HG03103 (cell line): Measurements from ENCODE around the gene LYPD6B.

ENCODE experiments used
- ATAC-seq: cut with Tn5 transposase; IDR thresholded peaks from one replicate; pipeline ENCODE4 v1.9.1; 2021; ENCODE audit warnings: low read depth; ENCODE audit not compliant: unreplicated experiment

LYPD6B gene

DNA sequence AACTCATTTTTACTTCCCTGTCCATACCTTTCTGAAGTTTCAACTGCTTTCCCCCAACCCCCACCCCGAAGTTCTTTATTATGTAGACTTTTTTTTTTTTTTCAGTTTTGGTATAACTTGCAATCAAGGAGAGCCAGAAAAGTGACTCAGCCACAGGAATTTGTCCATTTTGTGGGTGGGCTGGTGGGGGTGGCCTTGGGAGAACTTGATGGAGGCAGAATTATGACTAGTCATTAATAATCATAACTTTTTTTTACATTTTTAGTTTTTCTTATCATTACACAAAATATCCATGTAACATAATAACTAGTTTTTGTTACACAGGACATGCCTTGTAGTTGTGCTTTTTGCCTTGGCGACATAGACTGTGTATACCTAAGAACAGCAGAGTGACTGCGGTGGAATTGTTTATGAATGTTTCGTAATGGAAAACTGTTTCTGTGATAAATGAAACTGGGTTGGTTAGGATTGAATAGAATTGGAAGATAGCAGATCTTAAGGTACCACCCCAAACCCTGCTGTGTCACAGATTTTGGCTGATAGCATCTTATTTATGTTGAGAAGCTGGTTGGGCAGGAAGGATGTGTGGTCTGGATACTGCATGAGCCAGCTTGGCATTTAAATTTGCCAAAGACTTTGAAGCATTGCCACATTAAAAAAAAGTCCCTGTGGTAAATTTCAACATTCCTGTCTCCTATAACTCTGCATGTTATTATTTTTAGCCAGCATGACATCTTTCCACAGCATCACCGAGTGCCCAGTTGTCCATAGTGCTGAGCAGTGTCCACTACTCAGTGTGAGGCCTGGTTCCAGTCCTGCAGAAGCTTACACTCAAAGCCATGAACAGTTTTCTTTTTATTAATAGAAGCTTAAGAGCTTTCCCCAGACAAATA is 30.7 kb downstream of the LYPD6B start:
- no peak for ATAC-seq

GRCh38 chr2:149070681-149071320 is 32.3 kb downstream of the LYPD6B start:
- ATAC-seq = no peak

DNA sequence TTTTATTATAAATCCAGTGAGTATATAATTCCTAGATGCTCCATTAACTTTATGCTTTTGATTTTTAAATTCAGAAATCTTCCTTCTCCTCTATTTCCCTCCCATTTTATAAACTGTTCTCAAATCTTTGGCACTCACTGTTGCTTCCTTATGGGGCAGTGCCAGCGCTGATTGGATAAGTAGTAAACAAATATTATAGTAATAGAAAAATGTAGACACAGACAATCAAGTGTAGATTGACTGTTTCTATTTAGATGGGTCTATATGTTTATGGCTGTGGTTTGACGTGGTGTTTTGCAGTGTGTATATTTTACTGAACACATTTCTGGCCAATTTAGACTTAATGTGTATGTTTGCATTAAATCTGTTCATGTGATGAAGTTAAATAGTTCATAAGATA is 36.6 kb downstream of the LYPD6B start:
- no peak for ATAC-seq

- ATAC-seq = no peak
These were observed 37.4 kb downstream of the LYPD6B start for GRCh38 chr2:149075853-149076252.

DNA sequence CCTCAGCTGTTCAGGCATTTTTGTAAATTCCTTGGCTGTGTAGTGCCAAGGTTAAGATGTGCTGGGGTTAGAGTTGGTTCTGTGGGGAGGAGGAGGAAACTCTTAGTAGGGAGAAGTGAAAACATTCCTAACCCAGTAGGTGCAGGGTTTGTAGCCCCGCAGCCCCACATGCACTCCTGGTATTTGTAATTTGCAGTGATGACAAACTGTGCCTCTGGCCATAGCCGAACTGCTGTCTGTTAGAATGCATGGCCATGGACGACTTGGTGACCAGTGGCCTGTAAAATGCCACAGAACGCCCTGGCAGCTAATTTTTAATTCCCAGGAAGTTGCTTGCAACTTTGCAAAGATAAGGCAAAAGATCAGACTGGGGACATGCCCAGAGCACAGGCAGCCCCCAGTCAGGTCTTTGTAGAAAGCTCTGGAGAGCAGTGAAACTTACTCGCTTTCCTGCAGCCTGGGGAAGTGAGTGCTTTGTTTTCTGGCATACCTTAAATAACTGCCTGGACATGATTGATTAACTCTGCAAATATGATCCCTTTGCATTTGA is 38.4 kb downstream of the LYPD6B start:
- no peak for ATAC-seq

- ATAC-seq = no peak
These were observed 39.4 kb downstream of the LYPD6B start for GRCh38 chr2:149077861-149078260.

DNA sequence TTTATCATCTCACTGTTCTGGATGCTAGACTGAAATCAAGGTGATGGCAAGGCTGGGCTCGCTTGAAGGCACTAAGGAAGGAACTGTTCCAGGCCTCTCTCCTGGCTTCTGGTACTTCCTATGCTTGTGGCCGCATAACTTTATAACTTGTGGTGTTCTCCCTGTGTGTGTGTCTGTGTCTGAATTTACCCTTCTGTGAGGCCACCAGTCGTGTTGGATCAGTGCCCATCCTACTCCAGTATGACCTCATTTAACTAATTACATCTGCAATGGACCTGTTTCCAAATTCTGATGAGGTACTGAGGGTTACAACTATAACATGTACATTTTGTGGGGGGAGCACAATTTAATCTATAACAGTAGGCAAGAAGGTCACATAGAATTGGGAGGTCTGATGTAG is 41.6 kb downstream of the LYPD6B start:
- no peak for ATAC-seq

DNA sequence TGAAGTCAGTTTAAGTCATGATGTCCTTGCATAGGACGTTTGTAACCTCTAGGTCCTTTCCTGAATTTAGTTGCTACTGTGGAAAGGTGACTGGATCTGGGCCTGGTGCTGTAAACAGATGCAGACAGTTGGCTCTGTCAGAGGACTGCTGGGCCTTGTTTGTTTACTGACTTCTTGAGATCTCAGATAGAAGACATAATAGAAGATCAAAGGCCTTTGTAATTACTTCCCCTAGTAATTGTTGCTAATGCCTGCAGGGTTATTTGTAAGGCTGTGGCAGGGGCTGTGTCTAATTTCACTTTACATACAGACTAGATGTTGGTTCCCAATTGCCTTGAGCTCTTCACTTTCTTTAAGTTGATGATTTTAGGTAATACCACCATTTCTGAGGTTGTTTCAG is 42.5 kb downstream of the LYPD6B start:
- no peak for ATAC-seq

DNA sequence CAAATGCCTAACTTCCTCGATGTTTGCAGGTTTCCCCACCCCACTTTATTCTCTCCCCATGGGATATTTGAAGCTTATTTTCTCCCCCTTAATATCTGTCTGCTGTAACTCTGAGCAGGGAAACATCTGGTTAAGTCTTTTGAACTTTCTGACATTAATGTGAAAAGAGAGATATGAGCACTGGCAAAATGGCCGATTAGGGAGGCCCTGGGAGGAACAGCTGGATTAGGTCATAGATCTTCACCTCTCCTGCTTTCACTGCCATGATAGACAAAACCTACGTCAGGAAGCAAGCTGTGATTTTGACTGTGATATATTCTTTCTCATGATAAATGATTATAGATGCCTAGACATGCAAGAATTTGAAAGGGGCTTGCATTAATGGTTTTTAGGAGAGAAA is 43.6 kb downstream of the LYPD6B start:
- ATAC-seq = no peak

DNA sequence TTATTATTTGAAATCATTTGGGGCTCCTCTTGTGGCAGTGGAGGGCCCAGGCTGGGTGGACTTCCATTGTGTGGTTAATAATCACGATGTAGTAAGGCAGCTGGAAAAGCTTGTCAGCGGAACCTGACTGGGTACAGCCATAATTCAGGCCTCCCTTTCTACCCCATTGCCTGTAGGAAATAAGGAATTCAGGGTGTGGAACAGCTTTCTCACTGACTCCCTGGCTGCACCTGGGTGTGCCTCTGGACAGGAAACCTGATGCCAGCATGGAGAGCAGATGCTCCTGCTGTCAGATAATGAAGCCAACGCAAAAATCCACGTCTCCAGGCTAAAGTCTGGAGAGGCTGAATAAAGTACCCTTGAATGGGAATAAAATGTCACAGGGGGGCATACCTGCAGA is 44.2 kb downstream of the LYPD6B start:
- ATAC-seq = no peak

DNA sequence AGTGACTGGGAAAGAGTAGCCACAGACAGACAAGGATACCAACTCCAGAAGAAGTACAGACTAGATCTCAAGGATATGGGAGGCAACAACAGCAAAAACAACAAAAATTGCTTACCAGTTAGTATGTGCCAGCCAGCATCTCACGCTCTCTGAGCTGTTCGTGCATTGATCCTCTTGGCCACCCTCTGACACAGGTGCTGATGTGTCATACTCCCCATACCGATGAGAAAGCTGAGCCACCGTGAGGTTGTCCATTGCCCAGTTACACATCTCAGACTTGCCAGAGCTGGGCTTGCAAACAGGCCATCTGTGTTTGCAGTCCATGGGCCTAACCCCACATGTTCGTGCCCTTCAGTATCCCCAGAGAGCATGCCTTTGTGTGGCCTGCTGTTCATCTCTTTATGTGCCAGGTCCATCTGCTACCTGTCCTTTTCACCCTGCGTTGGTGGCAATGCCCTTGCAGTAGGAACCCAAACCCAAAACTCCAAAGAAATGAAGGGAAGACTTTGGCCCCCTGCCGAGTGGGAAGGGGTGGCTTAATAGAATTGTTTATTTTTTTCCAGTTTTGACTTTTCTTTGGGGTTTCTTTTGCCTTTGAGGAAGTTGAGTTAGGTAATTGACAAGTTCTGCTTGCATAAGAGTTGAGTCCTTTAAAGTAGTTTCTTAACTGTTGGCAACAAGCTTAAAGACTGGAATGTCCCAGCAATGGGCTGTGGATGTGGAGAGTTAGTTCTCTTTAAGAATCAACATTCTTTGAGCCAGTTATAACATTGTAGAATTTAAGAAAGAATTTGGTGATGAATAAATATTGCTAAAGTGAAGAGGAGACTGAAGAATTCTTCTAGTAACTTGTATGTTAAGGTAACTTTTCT is 46.7 kb downstream of the LYPD6B start:
- ATAC-seq = no peak

DNA sequence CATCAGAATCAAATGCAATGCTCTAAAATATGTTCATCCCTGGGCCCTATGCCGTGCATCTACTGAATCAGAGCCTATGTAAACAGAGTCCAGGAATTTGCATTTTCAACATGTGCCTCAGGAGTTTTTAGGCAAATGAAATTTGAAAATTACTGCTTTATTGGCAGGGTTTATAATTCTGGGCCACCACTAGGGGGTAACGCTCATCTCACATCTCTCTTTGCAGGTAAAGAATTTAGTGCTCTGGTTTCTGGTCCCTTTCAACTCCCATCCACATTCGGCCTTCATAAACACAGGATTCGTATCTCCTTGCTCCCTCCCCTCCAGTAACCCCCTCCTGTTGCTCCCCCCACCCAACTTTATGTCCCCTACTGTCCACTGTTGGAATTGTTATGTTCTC is 49.3 kb downstream of the LYPD6B start:
- ATAC-seq = no peak

- ATAC-seq = no peak
These were observed 50.6 kb downstream of the LYPD6B start for GRCh38 chr2:149089068-149089467.

DNA sequence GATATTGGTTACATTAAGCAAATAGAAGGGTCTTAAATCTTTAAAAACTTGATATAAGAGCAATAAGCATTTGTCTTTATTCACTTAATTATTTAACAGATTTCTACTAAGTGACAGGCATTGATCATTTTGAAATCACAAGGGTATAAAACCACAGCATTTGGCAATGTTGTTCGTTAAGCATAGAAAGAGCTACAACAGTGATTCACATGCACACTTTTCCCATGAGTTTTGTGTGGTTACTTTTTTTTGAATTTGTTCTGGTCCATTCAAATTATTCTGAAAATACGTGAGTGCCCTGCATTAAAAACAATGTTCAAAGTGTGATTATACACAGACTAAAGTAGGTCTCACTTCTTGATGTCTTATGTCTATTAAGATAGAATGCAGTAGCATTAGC is 52.2 kb downstream of the LYPD6B start:
- ATAC-seq = no peak

GRCh38 chr2:149093579-149093978 is 55.1 kb downstream of the LYPD6B start:
- ATAC-seq = no peak

DNA sequence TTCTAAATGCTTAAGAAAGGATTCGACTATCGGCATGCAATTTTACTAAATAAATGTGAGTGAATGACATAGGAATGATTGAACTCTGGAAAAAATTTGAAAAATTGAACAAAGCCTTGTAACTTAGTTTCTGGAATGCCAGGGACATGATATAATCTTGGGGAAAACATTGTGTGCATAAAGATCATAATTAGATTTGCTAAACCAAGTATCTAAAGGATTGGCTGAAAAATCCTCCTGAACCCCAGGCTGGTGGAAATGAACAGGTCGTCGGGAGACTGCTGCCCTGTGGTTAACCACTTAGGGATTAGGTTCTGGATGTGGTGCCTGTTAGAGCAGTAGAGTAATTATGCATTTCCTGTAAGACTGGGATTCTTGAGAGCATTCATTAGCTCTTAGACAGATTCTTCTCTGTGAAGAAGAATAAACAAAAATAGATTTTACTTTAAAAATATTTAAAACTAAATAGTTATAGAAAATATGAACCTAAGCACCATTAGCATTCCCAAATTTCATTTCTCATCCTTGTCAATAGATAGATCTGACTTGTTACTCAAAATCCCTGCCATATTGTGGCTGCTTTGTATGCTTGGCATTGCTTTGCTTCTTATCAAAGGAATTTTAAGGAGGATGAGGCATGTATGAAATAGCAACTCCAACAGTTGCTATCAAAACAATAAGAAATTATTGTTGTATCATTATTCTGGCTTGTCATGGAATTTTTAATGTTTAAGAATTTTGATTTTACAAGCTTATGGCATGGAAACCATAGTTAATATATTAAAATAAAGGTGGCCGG is 55.9 kb downstream of the LYPD6B start:
- ATAC-seq = no peak

- no peak for ATAC-seq
These were observed 60.2 kb downstream of the LYPD6B start for GRCh38 chr2:149098701-149099100.

- ATAC-seq = no peak
These were observed 60.8 kb downstream of the LYPD6B start for GRCh38 chr2:149099298-149099697.

DNA sequence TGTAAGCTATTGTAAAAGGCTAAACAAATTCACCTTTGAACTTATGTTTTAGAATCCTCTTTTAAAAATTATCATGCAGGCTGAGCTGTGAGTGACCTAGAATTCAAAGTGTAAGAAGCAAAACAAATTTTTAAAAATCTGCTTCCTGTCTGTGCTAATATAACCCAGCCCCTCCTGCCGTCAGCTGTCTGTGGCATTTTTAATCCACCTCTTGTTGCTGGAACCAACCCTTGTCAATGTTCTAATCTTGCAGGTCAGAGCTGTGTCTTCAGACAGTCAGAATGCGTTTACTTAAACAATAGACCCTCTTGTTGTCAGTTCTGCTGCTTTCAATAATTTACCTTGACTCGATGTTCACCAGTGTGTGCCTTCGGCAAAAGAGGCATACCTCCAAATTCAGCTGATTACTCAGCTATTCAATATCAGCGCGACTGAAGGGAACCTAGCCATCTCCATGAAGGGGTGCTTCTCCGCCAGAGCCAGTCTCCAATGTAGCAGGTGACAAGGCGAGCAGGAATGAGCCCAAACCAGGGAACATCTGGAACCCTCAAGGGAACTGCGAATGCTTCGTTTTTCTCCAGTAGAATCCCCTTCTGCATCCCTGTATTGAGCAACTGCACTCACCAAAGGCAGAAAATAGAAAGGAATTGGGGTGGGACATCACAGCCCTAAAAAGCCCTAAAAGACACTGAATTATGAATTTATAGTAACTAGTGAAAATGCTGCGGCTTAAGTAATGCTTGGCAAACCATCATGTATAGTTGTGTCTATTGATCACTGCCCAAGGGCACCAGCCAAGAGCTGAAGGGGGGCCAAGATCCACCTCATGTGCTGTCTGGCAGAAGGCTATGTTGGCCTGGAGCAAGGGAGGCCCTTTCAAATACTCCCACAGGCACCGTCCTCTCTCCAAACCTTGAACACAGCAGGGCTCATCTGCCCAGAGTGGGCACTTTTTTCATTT is 62.5 kb downstream of the LYPD6B start:
- ATAC-seq = no peak
